CD4-positive, alpha-beta T cell (primary cell): ENCODE data around the gene SPSB4. TPM values are rescaled to one million over a fixed set of nuclear protein-coding genes. Genes with fewer than 3 reads are reported as not detected.
A peak's percentile ranks its signal among the peaks of the same experiment; 100 is the strongest.

Experiments
- ATAC-seq: fragments of 200-7000 bp; cut with Tn5 transposase; one replicate; pipeline ENCODE4 v1.10.0; 2022; ENCODE audit warnings: mild to moderate bottlenecking; ENCODE audit not compliant: poor library complexity
- CTCF ChIA-PET: fragments of 350-600 bp; sonication (Branson Sonifier 250); formaldehyde crosslinking; loops from one replicate; lab custom pipeline; 2021; ENCODE audit warnings: antibody characterized with exemption, inconsistent platforms; lab: Charles Lee
- POLR2A ChIA-PET: fragments of 350-600 bp; sonication (Branson Sonifier 250); formaldehyde crosslinking; loops from one replicate; lab custom pipeline; 2021; ENCODE audit warnings: antibody characterized with exemption, inconsistent platforms; lab: Charles Lee
- DNase-seq, 14 experiments: peaks; one replicate each; pipeline ENCODE4 v3.0.0-alpha.2; 2013 to 2020; ENCODE audit warnings: mixed read lengths in 2 of 14
- H3K27ac ChIP-seq, 2 donors: one replicate each; pipeline versions ENCODE4 v1.5.1 to v1.7.0; 2013; ENCODE audit warnings: low read length in 2 of 2, low read depth in 1 of 2, mild to moderate bottlenecking in 1 of 2
- H3K27me3 ChIP-seq, 2 experiments: 1 replicate in 1 of 2; 2 replicates in 1 of 2; pipeline versions ENCODE4 v1.6.1 to v1.7.0; 2013; ENCODE audit warnings: low read length in 2 of 2, control low read depth in 1 of 2, mild to moderate bottlenecking in 1 of 2, moderate library complexity in 1 of 2; ENCODE audit not compliant: insufficient read depth in 2 of 2, control insufficient read depth in 1 of 2
- H3K36me3 ChIP-seq: one replicate; pipeline ENCODE4 v1.6.1; 2013; ENCODE audit warnings: low read length, control low read depth; ENCODE audit not compliant: insufficient read depth
- H3K4me1 ChIP-seq: one replicate; pipeline ENCODE4 v1.6.1; 2013; ENCODE audit warnings: low read length, control low read depth; ENCODE audit not compliant: insufficient read depth
- H3K4me3 ChIP-seq: one replicate; pipeline ENCODE4 v1.5.1; 2013; ENCODE audit warnings: mild to moderate bottlenecking, low read length, moderate library complexity
- H3K9me3 ChIP-seq, 2 experiments: 1 replicate in 1 of 2; 2 replicates in 1 of 2; pipeline versions ENCODE4 v1.6.1 to v1.7.0; 2013; ENCODE audit warnings: low read length in 2 of 2, mild to moderate bottlenecking in 2 of 2, control low read depth in 1 of 2, moderate library complexity in 1 of 2; ENCODE audit not compliant: control insufficient read depth in 1 of 2, insufficient read depth in 1 of 2
- H3K27ac Mint-ChIP-seq: one replicate; pipeline ENCODE4 v1.8.0; 2020; ENCODE audit warnings: mixed read lengths
- H3K27me3 Mint-ChIP-seq: one replicate; pipeline ENCODE4 v1.8.0; 2021; ENCODE audit warnings: mixed read lengths
- H3K36me3 Mint-ChIP-seq: one replicate; pipeline ENCODE4 v1.8.0; 2021; ENCODE audit warnings: low read depth, mixed read lengths
- H3K4me1 Mint-ChIP-seq: one replicate; pipeline ENCODE4 v1.8.0; 2021; ENCODE audit warnings: low read depth, mixed read lengths
- H3K4me3 Mint-ChIP-seq: one replicate; pipeline ENCODE4 v1.8.0; 2020; ENCODE audit warnings: mild to moderate bottlenecking, mixed read lengths
- H3K9me3 Mint-ChIP-seq: one replicate; pipeline ENCODE4 v1.8.0; 2020; ENCODE audit warnings: mixed read lengths
- intact Hi-C, 2 experiments: fragments of 100-400 bp; cut with DNase I in 1 of 2; cut with micrococcal nuclease in 1 of 2; formaldehyde crosslinking; loops; one replicate each; pipeline versions ENCODE4 v1.15.1 to v1.9.0; 2023 to 2025; cut with DNase I, micrococcal nuclease
- total RNA-seq, 174 experiments: library from RNA in 2 of 174; stranded (reverse) in 2 of 174; gene quantifications; one replicate each; pipeline ENCODE4 v1.2.3 and lab custom pipeline; 2021 to 2026
- TF ChIP-seq, protein P1 (sequence below): fragments of 200-600 bp; IDR thresholded peaks from one replicate; pipeline ENCODE4 v1.8.0; 2022; ENCODE audit warnings: antibody characterized with exemption, mild to moderate bottlenecking

Gene SPSB4
- total RNA-seq, 2 experiments from 2014 or later, result not detected

DNA sequence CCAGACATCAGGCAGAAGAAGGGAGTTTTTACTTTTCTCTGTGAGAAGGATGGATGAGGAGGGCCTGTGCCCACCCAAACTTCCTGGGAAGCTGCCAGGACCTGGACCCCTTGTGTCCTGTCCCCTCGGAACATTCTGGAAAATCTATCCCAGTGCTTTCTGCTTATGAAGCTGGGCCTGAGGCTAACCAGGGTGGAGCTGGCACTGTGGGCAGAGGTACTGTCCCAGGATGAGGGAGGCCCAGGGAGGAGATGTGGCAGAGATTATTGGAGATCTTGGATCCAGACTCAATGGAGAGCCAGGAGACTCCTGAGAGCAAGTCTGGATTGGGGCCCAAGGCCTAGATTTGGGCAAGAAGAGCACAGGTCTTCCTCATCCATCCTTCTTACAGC is 44.4 kb downstream of the SPSB4 start:
- Mint-ChIP-seq H3K27ac (no peak overlapping the region), H3K27me3 (no peaks in the 10 kb centered on the region), H3K36me3 (no peaks in the 10 kb centered on the region), H3K4me3 (no peak overlapping the region), H3K9me3 (no peaks in the 10 kb centered on the region), H3K4me1 (no peaks in the 10 kb centered on the region)
- TF ChIP-seq, protein P1, sequence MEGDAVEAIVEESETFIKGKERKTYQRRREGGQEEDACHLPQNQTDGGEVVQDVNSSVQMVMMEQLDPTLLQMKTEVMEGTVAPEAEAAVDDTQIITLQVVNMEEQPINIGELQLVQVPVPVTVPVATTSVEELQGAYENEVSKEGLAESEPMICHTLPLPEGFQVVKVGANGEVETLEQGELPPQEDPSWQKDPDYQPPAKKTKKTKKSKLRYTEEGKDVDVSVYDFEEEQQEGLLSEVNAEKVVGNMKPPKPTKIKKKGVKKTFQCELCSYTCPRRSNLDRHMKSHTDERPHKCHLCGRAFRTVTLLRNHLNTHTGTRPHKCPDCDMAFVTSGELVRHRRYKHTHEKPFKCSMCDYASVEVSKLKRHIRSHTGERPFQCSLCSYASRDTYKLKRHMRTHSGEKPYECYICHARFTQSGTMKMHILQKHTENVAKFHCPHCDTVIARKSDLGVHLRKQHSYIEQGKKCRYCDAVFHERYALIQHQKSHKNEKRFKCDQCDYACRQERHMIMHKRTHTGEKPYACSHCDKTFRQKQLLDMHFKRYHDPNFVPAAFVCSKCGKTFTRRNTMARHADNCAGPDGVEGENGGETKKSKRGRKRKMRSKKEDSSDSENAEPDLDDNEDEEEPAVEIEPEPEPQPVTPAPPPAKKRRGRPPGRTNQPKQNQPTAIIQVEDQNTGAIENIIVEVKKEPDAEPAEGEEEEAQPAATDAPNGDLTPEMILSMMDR, result no peak
- intact Hi-C loops, result no loop called here
- ChIA-PET CTCF (no interaction called here), POLR2A (no interaction called here)
- Histone ChIP-seq H3K36me3 (no peaks in the 10 kb centered on the region), H3K4me3 (no peak overlapping the region), H3K27me3 (no peaks in the 10 kb centered on the region), H3K27ac (no peak overlapping the region), H3K9me3 (no peaks in the 10 kb centered on the region), H3K4me1 (no peaks in the 10 kb centered on the region)
- DNase-seq, result peak in 1 of 14 experiments; percentile 15
- ATAC-seq, result no peak

- TF ChIP-seq, protein P1, result no peak
- Histone ChIP-seq H3K4me1 (no peaks in the 10 kb centered on the region), H3K27ac (no peak overlapping the region), H3K4me3 (no peak overlapping the region), H3K9me3 (no peaks in the 10 kb centered on the region), H3K36me3 (no peaks in the 10 kb centered on the region), H3K27me3 (no peaks in the 10 kb centered on the region)
- no peaks in the 10 kb centered on the region for H3K4me1 Mint-ChIP-seq
- DNase-seq, result no peak
- no peak overlapping the region for H3K4me3 Mint-ChIP-seq
- H3K9me3 Mint-ChIP-seq, result no peaks in the 10 kb centered on the region
- no peaks in the 10 kb centered on the region for H3K27me3 Mint-ChIP-seq
- POLR2A ChIA-PET, result interaction anchor here (0.7 kb wide), 1 partner anchor 90 kb away, joined by 3 read pairs; no protein-coding TSS in a partner anchor
- CTCF ChIA-PET, result no interaction called here
- no peak for ATAC-seq
- no peaks in the 10 kb centered on the region for H3K36me3 Mint-ChIP-seq
- intact Hi-C loops, result no loop called here
- no peak overlapping the region for H3K27ac Mint-ChIP-seq
Measured at GRCh38 chr3:141096164-141096563, 45.0 kb downstream of the SPSB4 start.

DNA sequence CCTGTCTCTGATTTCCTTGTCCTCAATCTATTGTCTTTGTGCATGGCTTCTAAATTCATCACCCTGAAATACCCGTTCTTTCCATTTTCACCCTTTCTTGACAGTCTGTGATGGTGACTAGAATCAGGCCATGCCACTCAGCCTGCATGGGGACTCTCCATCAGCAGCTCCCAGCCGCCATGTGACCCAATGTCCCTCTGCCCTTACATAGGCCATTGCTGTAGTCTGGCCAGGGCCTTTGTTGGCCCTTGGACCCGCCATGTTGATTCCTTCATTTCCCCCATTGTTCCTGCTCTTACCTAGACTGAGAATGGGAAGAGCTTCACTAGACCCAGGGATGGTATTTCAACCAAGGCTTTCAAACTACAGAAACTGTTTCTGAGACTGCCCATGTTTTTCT is 45.8 kb downstream of the SPSB4 start:
- Histone ChIP-seq H3K36me3 (no peaks in the 10 kb centered on the region), H3K4me1 (no peaks in the 10 kb centered on the region), H3K27ac (no peak overlapping the region), H3K4me3 (no peak overlapping the region), H3K9me3 (no peaks in the 10 kb centered on the region), H3K27me3 (no peaks in the 10 kb centered on the region)
- ChIA-PET CTCF (no interaction called here), POLR2A (no interaction called here)
- no peaks in the 10 kb centered on the region for H3K4me1 Mint-ChIP-seq
- H3K27ac Mint-ChIP-seq, result no peak overlapping the region
- intact Hi-C loops, result no loop called here
- ATAC-seq (no peak), DNase-seq (peak in 1 of 14 experiments; percentile 2)
- TF ChIP-seq, protein P1, result no peak
- H3K27me3 Mint-ChIP-seq, result no peaks in the 10 kb centered on the region
- H3K9me3 Mint-ChIP-seq, result no peaks in the 10 kb centered on the region
- H3K4me3 Mint-ChIP-seq, result no peak overlapping the region
- H3K36me3 Mint-ChIP-seq, result no peaks in the 10 kb centered on the region
